ENCODE data around the gene GBX1.

Gene GBX1

DNA sequence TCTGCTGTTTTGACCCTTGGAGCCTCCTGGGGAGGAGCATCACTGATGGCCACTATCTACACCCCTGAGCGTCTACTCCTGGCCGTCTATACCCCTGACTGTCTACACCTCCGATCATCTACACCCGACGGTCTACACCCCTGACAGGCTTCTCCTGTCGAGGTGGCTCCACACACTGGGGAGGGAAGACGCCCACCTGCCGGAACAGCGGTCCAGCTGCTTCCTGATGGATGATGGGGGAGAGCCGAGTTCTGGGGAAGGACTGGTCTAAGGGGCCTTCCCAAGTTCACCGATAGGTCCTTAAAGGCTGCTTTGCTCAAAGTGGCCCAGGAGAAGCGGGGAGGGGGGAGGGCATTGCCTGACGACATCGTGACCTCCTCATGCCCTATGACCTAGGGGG lies 39.4 kb downstream of the GBX1 start:
- DNase-seq (ENCODE audit: low read depth in 2 of 3, low spot score in 2 of 3), result no peak

DNA sequence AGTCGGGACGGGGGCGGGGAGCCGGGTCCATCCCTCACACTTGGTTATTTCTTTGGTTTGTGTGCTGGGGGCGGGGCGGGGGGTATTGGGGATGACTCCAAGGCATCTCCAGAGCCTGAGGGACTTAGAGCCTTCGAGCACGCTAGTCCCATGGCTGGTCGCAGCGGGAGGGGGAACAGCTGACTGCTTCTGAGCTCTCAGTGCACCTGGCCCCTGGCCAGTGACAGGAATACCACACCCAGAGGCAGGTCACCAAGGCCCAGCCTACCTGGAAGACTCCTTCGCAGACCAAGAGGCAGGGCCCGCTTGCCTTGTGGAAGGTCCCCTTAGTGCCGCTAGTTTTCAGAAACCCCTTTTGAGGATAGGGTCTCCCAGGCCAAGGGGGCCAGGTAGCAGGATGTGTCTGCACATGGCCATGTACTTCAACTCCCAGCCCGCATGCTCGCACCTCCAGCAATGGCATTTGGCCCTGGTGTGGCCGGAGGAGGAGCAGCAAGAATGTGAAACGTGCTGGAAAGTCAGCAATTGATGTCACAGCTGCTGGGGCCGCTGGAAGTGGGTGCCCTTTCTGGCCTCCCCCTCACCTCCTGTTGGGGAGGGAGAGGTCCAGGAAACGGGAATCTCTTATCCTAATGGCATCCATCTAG lies 40.9 kb downstream of the GBX1 start:
- DNase-seq (ENCODE audit: low read depth in 2 of 3, low spot score in 2 of 3), result no peak

DNA sequence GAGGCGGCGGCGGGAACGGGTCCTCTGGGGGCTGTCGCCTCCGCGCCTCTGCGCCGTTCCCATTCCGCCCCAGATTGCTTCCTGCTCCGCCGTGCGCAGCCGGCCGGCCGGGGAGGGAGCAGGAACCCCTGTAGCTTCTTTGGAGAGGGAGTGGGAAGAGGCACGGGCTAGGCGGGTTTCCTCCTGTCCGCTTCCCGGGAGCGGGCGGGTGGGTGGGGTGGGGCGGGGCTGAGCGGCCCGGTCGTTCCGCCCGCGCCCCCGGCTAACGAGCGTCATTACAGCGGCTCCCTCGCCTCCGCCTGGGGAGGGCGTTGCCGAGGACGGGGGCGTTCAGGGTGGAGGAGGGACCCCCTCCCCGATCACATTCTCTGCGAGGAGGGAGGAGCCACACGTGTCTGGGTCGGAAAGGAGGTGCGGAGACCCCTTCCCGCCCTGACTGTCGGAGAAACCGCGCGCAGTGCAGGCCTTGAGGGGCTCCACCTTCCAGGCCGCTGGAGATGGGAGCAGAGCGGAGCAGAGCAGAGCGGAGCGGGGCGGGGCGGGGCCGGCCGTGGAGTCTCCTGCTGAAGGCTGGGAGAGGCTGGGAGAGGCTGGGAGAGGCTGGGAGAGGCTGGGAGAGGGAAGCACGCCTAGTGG lies 41.5 kb downstream of the GBX1 start:
- DNase-seq (ENCODE audit: low read depth in 2 of 3, low spot score in 2 of 3), result no peak

DNA sequence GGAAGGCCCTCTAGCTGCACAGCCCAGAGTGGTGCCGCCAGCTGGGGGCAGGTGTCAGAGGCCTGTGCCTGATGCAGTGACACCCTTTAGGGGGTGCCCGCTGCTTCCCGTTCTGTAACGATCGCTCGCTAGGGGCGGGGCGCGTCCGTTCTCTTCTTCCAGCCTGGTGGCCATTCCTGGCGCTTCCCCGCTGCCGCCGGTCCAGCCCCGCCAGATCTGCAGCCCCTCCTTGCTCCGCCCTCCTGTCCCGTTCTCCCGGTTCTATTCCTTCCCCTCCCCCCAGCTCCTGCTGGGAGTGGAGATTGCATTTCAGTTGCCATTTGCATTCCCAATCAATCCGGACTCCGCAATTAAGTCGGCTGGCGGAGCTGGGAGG lies 42.0 kb downstream of the GBX1 start:
- DNase-seq (ENCODE audit: low read depth in 2 of 3, low spot score in 2 of 3), result no peak

DNA sequence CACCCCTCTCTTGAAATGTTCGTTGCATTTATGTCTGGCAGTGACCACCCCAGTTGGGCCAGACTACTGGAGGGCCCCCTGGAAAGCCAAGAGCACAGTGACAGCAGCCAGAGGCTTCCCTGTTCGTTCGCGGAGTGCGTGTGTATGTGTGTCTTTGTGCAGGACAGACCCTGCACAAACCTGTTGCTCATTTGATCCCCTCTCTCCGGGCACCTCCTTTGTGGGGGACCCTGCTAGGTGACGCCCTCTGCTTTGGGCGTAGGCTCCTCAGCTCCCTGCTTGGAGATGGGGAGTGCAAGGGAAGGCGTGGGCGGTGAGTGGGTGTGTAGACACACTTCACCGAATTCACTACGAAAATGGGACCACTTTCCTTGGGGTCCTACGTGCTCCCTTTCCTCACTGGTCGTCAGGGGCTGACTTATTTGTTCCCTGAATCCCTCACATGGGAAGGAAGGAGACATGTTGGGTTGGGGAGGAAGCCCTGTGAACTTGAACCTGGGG lies 42.5 kb downstream of the GBX1 start:
- no peak for DNase-seq (ENCODE audit: low read depth in 2 of 3, low spot score in 2 of 3)

DNA sequence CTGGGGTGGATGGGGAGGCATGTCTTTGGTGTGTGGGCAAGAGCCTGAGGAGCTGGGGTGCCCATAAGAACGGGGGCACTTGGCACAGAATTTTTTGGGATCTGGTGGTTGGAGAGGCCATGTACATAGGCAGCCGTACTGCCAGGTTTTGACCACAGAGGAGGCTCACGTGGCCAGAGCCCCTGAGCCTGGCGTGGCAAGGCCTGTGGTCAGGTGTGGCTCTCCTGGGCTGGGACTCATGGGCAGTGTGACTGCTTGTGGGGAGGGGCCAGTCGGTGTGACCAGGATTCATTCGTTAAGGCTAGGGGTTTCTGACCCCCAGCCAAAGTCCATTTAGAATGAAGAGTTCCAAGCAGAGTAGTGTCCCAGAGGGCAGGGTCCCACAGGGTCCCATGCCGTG lies 43.0 kb downstream of the GBX1 start:
- no peak for DNase-seq (ENCODE audit: low read depth in 2 of 3, low spot score in 2 of 3)

DNA sequence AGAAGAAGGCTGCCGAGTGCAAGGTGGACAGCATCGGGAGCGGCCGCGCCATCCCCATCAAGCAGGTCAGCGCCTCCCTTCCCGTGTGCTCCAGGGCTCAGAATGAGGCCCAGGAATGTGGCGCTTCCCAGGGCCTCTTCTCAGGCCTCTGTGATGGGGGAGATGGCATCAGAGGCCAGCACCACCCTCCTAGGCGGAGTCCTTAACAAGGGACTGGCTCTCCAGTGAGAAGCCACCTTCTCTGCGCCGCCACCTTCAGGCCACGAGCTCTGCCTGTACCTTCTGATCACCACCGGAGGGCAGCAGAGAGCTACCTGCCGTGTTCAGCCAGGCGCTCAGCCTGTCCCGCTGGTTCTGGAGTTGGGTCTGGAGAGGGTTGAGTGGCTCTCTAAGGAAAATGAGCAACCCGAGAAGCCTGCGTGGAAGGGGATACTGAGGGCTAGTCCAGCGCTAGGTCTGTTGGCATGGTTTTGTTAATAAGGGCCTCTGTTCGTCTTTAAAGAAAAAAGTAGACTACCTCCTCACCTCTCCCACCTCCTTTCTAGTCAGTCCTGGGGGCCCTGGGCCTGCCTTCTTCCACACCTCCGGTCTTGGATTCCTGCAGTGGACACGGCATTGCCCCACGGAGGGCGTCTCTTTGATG lies 43.6 kb downstream of the GBX1 start:
- DNase-seq (ENCODE audit: low read depth in 2 of 3, low spot score in 2 of 3), result peak; percentile 45 to 80 (median 74)

DNA sequence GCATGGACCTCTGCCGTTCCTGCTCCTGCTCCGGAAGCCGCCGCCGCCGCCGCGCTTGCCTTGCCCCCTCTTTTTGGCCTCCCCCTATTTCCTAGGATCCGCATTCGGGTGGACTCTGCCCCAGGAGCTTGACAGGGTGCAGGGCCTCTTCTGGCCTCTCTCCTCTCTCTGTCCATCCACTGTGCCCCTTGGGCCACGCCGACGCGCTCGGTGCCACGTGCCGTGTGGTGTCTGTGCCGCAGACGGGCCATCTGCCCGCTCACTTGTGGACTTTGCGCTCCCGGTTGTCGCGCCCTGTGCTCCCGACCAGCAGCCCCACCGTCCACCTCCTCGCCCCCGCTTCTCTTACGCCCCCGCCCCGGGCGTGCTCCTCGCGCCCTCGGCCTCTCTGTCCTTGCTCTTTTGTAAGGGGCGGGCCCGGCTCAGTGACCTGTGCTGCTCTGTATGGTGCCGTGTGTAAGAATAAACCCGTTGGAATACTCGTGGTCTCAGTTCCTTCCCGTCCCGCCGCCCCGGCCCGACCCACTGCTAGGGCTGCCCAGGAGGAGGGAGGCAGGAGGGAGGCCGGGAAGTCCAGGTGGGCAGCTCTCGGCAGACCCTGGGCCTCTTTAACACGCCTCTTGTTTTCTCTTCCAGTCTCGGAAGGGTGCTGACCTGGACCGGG lies 44.2 kb downstream of the GBX1 start:
- no peak for DNase-seq (ENCODE audit: low read depth in 2 of 3, low spot score in 2 of 3)

DNA sequence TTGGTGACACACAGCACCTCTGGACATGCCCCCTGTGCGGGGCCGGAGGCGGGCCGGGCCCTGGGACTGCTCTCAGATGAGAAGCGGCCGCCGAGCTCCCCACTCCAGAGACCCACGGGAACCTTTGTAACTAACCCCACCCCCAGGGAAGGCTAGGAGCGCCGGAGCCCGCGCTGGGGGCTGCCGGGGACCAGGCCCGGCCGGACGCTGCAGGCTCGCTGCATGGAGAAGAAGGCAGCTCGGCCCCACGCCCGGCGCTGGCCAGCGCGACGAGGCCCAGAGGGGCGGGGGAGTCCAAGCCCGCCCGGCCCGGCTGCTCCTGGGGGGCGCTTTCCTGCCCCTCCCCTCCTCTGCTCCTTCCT lies 44.7 kb downstream of the GBX1 start:
- no peak for DNase-seq (ENCODE audit: low read depth in 2 of 3, low spot score in 2 of 3)

DNA sequence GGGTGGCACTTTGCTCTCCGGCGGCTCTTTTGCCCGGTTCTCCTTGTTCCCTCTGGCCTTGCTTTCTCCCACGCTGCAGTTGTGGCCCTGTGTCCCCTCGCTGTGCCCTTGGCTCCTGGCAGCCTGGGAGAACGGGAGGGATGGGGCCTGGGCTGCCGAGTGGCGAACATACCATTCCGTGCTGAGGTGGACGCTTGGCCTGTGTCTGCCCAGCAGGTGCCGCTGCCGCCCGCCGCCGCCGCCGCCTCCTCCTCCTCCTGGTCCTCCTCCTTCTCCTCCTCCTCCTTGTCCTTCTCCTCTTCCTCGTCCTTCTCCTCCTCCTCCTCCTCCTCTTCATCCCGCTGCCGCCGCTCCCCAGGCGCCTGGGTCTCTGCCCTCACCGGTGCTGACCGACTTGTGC lies 45.2 kb downstream of the GBX1 start:
- DNase-seq (ENCODE audit: low read depth in 2 of 3, low spot score in 2 of 3), result no peak

DNA sequence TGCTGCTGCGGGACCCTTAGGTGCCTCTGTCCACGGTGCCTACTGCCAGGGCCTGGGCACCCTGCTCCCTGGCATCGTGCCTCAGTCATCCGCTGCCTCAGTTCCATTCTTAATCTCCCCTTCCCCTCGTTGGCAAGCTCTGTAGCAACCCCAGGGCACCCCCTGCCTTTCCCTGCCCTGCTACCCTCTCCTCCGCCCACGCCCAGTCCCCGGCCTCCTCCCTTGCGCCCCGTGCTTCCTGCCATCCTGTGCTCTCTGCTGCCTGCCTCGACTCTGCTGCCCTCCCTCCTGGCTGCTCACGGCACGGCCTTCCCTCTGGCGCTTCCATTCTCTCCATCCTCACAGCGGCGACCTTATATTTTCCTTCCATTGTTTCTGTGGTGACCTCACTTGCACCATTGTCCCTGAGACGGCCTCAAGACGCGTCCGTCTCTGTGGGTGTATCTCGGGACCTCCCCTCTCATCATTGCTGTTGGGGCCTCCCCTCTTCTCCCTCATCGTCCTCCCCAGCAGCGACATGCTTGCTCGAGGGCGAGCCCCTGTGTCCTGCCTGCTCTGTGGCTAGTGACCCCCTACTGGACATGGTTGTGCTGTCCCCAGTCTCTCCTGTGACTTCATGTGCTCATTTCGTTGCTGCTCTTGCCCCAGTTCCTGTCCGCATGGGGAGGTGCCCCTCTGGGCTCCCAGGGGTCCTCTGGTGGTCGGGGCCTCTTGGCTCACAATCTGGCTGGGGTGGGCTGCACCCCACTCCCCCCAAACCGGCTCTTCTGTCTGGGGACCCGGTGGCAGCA lies 45.9 kb downstream of the GBX1 start:
- DNase-seq (ENCODE audit: low read depth in 2 of 3, low spot score in 2 of 3), result no peak

DNA sequence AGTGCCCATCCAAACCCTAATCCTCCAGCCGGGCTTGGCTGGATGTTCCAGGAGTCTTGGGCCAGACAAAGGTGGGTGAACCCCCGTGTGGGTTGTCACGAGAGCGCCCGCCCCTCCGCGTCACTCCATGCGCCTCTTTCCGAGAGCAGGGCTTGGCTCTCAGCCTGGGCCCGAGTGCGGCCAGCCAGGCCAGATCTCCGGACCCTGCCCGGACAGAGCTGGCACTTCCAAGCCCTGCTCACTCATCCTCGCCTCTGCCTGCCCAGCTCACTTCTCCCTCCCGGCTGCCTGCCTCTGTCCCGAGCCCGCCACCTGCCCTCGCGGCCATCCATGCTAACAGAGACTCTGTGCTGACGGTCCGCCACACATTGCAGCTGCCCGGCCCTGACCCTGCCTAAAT lies 46.6 kb downstream of the GBX1 start:
- no peak for DNase-seq (ENCODE audit: low read depth in 2 of 3, low spot score in 2 of 3)

DNA sequence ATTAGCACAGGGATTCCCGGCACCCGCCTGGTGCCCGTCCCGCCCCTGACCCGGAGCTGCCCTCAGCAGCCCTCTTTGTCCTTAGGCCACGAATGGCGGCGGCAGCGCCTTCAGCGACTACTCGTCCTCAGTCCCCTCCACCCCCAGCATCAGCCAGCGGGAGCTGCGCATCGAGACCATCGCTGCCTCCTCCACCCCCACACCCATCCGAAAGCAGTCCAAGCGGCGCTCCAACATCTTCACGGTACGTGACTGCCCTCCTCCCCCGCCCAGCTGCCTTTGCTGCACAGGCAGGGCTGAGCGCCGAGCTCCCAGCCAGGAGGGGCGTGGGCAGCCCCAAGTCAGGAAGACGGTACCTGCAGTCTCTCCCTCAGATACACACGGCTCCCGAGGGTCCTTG lies 47.6 kb downstream of the GBX1 start:
- no peak for DNase-seq (ENCODE audit: low read depth in 2 of 3, low spot score in 2 of 3)

DNA sequence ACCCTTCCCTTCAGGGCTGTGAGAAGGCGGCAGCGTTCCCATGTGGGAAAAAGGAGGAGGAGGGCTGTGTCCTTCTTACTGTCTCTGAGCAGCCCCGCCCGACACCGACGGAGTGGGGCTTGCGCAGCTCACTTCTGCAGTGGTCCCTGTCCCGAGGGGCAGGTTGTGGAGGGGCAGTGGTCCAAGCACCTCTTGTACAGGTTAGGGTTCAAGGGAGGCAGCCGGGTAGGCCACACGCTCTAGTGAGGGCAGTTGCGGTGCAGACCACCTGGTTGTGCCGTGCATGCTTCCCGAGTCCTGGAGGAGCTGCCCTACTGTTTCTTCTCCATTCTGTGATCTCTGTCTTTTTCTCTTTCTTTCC lies 48.5 kb downstream of the GBX1 start:
- no peak for DNase-seq (ENCODE audit: low read depth in 2 of 3, low spot score in 2 of 3)

DNA sequence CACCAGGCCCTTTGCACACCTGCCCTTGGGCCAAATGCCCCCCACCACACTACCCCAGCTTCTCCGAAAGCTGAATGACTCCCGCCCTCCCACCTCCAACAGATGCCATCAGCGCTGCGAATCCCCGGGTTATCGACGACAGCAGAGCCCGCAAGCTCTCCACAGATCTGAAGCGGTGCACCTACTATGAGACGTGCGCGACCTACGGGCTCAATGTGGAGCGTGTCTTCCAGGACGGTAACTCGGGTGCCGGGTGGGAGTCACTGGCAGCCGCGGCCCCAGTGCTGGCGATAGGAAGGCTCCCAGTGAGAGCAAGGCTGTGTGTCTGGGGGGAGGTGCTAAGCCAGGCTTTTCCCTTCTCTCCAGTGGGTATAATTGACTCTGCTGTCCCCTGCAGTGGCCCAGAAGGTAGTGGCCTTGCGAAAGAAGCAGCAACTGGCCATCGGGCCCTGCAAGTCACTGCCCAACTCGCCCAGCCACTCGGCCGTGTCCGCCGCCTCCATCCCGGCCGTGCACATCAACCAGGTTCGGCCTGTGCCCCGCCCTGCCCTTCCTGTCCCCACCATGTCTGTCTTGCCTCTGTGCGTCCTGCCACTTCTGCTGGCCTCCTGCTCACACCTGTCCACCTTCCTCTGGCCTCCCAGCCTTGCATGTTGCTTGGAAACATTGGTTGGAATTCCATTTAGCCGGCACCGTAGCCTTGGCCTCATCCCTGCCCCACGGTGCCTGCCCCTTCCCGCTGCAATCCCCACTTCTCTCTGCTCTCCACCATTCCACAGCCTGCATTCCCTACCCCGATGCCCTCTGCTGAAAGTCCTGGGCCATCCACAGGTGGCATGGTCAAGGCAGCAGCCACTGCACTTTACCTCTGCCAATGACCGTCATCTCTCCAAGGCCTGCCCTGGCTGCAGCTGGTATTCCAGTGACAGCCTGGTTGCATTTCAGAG lies 49.1 kb downstream of the GBX1 start:
- no peak for DNase-seq (ENCODE audit: low read depth in 2 of 3, low spot score in 2 of 3)

DNA sequence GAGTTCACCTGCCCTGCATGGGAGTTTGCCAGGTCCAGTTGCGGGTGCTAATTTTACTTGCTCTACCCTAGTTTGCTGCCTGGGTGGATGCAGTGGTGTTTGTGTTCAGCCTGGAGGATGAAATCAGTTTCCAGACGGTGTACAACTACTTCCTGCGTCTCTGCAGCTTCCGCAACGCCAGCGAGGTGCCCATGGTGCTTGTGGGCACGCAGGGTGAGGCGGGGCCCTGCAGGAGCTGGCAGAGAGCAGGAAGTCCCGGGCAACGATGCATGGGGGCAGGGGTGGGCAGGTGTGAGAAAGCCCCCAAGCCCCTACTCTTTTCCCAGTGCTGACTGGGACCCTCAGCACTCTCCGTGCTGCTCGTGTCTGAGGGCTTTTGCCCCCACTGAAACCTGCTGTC lies 49.9 kb downstream of the GBX1 start:
- no peak for DNase-seq (ENCODE audit: low read depth in 2 of 3, low spot score in 2 of 3)

DNA sequence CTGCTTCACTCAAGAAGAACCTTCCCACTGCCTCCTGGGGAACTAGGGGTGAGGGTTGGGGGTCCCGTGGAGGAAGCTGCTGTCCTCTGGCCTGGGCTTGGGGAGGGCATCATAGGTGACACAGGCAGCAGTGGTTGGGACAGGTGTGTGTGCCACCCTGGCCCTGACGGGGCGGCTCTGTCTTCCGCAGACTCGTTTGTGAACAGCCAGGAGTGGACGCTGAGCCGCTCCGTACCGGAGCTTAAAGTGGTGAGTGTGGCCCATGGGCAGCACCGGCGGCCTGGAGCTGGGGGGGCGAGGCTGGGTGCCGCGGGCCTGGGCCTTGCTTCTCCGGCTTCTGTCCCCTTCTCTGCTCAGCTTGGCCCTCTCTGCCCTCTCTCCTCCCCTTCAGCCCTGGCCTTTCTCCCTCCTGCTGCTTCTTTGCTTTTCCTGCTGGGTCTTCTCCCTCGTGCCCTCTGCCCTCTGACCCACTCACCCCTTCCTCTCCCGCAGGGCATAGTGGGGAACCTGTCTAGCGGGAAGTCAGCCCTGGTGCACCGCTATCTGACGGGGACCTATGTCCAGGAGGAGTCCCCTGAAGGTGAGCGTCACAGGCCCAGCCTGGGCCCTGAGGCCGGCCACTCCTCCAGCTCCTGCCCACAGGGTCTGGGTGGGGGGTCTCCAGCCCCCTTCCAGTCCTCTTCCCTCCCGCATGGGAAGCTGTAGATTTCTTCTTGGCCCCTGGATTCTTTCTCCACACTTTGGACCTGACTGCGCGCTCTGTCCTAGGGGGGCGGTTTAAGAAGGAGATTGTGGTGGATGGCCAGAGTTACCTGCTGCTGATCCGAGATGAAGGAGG lies 50.7 kb downstream of the GBX1 start:
- DNase-seq (ENCODE audit: low read depth in 2 of 3, low spot score in 2 of 3), result no peak

DNA sequence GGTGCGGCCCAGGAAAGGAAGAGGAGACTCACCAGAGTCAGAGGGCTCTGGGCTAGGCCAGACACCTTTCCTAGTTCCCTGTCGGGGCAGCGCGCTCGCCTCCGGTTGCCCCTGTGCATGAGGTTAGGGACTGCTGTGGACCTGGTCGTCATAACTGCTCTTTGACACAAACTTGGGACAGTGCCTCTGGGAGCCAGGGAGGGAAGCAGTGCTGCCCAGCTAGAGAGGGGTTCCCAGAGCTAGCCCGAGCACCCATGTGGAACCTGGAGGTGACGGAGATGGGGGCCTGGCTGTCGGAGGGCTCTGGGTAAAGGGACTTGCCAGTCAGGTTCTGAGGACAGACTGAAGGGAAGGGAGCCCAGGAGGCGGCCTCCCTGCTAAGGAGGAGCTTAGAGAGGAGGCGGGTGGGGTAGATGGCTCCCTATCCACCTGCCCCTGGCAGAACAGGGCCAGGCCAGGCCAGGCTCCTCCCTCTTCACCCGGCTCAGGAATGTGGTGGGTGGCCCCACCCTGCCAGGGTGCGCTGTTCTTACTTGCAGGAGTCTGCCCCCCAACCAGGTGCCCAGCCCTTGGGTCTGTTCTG lies 51.6 kb downstream of the GBX1 start:
- no peak for DNase-seq (ENCODE audit: low read depth in 2 of 3, low spot score in 2 of 3)
